ENCODE results near the gene LIME1.

The LIME1 gene, protein sequence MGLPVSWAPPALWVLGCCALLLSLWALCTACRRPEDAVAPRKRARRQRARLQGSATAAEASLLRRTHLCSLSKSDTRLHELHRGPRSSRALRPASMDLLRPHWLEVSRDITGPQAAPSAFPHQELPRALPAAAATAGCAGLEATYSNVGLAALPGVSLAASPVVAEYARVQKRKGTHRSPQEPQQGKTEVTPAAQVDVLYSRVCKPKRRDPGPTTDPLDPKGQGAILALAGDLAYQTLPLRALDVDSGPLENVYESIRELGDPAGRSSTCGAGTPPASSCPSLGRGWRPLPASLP

DNA sequence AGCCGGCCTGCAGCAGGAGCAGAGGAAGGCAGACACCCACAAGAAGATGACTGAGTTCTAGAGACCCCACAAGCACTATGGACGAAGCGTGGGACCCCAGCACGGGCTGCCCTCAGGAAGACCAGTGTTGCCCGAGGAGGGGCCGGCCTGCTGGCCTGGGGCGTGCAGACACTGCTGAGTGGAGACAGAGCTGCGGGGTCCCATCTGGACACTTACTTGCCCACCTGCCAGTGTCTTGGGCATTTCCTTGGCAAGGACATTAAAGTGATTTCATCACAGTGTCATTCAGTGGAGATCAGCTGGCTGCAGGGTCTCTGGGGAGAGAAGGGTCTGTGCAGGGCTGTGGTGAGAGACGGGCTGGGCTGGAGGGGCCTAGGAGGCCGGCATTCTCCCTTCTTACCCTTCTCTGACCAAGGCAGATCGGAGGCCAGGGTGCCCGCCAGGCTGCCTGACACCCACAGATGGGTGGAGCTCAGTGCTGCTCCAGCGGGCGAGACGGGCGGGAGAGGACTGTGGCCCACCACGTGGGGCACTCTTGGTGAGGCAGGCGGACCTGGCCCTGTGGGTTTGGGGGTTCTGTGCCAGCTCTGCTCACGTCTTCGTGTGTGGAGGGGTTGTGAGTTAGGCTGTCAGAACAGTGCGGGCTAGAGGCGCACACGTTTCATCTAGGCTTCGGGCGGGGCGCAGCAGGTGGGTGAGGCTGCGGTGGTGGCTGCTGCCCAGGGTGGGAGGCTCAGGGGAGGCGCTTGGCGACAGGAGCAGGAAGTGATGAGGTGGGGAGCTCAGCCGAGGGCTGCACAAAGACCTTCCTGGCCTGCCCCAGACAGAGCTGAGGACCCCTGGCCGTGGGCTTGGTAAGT, at the start of gene LIME1:
LIME1 (plus strand) TSS at position 806 of the 860 bp plus-strand sequence. CDS start 886 bp downstream, outside the sequence.
- DNase-seq = no peak

DNA sequence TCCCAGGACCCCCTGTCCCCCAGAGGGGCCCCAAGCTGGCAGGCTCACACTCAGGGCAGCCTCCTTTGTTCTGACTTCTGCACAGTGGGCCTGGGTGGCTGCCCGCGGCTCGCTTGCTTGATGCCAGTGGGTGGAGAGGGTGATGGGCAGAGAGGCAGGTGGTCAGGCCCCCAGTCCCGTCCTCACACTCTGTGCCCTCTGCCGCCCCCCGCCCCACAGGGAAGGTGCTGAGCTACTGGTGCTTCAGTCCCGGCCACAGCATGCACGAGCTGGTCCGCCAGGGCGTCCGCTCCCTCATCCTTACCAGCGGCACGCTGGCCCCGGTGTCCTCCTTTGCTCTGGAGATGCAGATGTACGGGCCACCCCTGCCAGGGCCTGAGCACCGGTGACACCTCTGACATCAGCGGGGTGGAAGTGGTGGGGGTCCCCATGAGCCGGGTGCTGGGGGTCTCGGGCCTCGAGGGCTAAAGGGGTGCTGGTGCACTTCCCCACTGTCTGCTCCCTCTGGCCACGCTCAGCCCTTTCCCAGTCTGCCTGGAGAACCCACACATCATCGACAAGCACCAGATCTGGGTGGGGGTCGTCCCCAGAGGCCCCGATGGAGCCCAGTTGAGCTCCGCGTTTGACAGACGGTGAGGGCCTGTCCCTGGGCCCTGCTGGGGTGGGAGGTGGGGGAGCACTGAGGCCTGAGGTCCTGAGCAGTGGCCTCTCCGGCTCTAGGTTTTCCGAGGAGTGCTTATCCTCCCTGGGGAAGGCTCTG, 48.9 kb upstream of the LIME1 start:
- no peak for DNase-seq

DNA sequence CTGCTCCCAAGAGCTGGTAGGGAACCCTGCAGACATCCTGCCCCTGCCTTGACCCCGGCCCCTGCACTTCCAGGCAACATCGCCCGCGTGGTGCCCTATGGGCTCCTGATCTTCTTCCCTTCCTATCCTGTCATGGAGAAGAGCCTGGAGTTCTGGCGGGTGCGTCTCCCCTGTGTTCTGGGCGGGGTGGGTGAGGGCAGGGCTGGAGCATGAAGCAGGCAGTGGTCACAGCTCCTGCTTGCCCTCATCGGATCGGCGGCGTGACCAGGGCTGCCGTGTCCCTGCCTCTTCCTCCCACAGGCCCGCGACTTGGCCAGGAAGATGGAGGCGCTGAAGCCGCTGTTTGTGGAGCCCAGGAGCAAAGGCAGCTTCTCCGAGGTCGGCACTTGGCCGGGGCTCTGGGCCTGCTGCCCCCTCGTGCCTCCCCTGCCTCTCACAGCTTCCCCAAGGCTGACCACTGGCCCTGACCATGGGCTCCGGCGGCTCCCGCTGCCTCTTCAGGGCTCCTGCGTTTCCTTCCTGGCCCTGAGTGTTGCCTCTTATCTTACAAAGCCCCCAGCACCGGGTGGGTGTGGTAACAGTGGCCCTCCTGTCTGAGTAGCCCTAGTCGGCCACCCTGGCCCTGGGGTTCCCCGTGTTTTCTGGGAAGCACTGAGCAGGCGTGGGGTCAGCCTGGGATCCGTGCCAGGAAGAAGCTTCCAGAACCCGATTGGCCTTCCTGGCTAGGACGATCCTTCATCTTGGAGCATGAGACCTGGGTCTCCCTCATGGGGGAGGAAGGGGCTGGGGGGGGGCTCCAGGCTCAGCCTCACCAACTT, 48.0 kb upstream of the LIME1 start:
- no peak for DNase-seq

DNA sequence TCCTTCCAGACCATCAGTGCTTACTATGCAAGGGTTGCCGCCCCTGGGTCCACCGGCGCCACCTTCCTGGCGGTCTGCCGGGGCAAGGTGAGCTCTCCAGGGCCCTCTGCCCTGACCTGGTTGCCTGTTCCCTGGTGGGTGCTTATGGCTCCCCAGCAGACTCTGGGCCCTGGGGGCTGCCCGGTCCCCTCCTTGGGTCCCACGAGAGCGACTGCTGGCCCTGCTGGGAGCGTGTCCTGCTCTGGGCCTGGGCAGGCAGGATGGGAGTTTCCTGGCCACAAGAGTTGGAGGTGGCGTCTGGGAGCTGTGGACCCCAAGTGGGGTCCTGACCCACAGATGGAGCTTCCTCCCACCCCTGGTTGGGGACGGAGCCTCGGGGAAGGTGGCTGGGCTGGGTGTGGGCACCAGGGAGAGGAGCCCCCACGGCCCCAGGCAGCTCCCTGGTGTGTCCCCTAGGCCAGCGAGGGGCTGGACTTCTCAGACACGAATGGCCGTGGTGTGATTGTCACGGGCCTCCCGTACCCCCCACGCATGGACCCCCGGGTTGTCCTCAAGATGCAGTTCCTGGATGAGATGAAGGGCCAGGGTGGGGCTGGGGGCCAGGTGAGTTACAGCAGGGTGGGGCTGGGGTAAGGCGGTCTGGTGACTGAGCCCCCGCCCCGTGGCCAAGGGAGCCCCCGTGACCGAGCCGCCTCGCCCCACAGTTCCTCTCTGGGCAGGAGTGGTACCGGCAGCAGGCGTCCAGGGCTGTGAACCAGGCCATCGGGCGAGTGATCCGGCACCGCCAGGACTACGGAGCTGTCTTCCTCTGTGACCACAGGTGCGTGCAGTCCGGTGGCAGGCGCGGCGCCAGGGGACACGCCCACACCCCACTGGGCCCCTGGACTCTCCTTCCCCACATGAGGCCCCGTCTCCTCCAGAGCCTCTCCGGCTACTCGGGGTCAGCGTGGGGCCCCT, 47.1 kb upstream of the LIME1 start:
- DNase-seq = no peak

DNA sequence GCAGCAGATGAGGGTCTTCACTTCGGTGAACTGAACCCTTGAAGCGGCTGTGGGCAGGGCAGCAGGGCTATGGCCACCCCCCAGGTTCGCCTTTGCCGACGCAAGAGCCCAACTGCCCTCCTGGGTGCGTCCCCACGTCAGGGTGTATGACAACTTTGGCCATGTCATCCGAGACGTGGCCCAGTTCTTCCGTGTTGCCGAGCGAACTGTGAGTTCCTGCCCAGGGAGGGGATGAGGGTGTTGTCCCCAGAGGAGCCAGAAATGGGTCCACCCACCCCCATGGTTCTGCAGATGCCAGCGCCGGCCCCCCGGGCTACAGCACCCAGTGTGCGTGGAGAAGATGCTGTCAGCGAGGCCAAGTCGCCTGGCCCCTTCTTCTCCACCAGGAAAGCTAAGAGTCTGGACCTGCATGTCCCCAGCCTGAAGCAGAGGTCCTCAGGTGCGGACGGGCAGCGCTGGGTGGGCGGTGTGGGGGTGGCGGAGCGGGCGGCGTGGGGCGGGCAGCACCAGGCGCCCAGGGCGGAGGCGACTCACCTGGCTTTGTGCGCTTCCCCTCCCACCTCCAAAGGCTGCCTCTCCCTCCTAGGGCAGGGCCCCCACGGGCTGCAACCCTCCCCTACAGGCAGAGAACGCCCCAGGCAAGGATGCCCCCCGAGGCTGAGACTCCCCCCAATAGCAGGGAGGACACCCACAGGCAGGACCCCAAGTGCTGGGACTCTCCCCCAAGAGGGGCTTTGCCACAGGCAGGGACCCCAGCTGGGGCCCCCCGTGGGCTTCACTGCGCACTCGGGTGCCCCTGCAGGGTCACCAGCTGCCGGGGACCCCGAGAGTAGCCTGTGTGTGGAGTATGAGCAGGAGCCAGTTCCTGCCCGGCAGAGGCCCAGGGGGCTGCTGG, 46.2 kb upstream of the LIME1 start:
- DNase-seq = no peak

DNA sequence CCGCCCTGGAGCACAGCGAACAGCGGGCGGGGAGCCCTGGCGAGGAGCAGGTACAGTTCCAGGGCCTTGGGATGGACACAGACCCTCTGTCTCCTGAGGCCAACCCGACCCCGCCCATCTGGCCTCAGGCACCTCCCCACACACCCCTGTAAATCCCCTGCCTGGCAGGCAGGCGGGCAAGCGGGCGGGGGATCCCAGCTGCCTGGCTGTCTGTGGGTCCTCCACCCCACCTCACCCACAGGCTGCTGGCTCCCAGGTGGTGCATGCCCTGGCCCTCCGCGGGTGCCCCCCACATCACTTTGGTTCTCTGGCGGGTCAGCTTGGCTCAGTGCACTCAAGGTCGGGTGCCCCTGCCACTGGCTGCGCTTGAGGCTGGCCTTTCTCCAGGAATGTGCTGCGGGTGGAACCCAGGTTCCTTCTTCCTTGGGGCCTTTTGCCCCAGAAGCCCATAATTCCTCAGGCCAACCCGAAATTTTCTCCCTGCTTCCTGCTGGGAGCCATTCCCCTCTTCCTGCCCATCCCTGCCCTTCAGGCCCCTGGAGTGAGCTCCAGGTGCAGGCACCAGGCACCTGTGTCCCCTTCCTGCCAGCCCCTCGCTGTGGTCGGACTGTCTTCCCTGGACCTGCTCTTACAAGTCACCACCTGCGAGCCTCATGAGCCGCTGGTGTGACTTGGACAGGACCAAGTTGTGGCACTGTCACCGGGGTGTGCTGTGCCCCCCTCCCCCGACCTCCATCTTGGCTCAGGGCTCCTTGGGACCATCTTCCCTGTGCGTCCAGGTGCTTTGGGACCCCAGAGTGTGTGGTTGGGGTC, 45.4 kb upstream of the LIME1 start:
- DNase-seq = no peak

DNA sequence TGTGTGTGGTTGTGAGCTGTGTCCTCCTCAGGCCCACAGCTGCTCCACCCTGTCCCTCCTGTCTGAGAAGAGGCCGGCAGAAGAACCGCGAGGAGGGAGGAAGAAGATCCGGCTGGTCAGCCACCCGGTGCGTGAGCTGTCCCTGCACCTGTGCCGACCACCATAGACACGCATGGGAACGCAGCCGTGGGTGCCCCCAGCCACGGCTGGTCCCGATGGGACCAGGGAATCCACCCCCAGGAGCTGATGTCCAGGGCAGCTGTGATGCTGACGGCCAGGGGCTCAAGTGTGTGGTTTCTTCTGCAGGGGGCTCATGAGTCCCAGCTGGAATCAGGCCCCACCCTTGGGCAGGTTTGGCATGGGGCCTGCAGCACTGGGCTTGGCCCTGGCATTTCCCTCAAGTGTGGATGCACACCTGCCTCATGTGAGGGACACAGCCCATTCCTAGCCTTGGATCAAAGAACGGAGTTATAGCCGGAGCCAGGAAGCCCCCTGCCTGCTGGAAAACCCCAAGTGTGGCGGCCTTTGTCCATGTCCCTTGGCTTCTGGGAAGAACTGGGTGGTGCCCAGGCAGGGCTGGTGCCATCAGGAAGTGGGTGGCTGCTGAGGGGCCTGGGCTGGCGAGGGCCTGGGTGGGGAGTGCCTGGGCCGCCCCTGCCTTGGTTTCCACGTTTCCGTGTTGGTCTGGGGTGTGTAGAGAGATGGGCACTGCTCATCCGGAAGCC, 44.6 kb upstream of the LIME1 start:
- no peak for DNase-seq

DNA sequence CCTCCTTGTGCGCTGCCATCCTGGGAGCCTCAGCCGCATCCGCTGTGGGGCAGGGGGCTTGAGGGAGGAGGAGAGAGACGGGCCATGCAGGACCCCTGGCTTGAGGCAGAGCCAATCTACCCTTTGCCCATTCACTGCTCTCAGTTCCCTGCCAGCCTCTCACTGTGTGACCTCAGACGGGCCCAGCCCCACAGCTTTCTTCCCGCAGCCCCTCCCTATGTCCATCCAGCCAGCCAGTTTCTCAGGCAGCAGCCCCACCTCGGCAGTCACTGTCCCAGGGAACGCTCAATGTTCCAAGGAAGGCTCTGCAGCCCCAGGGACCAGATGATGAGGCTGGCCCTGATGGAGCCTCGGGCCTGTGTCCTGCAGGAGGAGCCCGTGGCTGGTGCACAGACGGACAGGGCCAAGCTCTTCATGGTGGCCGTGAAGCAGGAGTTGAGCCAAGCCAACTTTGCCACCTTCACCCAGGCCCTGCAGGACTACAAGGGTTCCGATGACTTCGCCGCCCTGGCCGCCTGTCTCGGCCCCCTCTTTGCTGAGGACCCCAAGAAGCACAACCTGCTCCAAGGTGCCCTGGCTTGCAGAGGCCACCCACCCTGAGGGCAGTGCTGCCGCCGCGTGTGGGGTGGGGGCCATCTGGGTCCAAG, 43.9 kb upstream of the LIME1 start:
- no peak for DNase-seq

DNA sequence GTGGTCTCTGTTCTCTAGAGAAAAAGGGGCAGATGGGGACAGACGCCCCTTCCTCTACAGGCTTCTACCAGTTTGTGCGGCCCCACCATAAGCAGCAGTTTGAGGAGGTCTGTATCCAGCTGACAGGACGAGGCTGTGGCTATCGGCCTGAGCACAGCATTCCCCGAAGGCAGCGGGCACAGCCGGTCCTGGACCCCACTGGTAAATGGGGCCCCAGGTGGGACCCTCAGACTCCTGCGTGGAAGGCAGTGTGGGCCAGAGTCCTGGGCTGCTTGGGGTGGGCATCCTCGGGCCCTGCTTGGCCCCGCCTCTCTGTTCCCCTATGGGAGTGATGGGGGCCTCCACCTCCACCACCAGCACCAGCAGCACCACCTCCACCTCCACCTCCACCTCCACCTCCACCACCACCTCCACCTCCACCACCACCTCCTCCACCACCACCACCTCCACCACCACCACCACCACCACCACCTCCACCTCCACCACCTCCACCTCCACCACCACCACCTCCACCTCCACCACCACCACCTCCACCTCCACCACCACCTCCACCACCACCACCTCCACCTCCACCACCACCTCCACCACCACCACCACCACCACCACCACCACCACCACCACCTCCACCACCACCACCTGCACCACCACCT, 43.3 kb upstream of the LIME1 start:
- no peak for DNase-seq

DNA sequence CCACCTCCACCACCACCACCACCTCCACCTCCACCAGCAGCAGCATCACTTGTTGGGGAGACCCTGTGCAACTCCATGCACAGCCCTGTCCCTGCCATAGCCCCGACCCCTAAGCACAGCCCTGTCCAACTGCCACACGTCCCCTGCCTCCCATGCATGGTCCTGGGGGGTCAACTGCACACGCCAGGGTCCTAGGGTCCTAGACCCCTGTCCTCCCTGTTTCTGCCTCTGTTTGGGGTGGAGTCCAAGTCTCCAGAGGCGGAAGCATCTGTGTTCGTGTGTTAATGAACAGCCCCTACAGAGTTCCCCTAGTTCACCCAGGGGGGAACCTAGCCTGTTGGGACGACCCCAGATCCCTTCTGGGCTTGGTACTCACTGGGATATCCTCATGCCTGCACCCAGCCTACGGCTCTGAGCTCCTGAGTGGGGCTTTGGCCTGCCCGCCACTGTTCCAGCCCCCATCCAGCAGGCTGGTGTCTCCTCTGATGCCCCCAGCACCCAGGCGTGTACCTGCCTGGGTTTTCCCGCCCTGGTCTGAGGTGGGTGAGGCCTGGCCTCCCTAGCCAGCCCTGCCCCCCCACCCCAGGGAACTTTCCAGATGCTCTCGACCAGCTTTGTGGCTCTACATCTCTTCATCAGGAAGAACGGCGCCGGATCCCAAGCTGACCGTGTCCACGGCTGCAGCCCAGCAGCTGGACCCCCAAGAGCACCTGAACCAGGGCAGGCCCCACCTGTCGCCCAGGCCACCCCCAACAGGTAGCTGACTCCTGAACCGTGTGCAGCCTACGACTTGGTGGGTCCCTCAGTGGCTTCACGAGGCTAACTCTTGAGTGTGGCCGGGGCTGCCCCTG, 42.5 kb upstream of the LIME1 start:
- DNase-seq = no peak

DNA sequence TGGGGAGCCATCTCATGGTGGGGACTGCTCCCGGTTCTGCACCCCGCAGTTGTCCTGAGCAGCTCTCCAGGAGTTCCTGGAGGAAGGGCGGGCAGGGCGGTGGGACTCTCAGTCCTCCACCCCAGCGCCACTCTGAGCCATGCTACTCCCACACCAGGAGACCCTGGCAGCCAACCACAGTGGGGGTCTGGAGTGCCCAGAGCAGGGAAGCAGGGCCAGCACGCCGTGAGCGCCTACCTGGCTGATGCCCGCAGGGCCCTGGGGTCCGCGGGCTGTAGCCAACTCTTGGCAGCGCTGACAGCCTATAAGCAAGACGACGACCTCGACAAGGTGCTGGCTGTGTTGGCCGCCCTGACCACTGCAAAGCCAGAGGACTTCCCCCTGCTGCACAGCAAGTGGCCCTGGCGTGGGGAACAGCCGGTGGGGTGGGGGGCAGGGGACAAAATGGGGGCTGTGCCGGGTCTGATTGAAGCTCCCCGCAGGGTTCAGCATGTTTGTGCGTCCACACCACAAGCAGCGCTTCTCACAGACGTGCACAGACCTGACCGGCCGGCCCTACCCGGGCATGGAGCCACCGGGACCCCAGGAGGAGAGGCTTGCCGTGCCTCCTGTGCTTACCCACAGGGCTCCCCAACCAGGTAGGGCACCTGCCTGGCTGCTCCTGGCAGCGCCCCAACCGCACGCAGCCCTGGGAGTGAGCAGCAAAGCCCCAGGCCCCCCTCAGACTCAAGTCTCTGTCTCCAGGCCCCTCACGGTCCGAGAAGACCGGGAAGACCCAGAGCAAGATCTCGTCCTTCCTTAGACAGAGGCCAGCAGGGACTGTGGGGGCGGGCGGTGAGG, 41.7 kb upstream of the LIME1 start:
- DNase-seq = no peak

DNA sequence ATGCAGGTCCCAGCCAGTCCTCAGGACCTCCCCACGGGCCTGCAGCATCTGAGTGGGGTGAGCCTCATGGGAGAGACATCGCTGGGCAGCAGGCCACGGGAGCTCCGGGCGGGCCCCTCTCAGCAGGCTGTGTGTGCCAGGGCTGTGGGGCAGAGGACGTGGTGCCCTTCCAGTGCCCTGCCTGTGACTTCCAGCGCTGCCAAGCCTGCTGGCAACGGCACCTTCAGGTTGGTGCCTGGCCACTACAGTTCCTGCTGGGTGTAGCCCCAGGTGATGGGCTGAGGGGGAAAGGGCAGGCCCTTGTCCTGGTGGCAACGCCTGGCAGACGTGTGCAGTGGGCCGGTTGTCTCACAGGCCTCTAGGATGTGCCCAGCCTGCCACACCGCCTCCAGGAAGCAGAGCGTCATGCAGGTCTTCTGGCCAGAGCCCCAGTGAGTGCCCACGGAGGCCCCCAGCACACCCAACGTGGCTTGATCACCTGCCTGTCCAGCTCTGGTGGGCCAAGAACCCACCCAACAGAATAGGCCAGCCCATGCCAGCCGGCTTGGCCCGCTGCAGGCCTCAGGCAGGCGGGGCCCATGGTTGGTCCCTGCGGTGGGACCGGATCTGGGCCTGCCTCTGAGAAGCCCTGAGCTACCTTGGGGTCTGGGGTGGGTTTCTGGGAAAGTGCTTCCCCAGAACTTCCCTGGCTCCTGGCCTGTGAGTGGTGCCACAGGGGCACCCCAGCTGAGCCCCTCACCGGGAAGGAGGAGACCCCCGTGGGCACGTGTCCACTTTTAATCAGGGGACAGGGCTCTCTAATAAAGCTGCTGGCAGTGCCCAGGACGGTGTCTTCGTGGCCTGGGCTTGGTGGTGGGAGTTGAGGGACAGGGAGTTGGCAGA, 40.8 kb upstream of the LIME1 start:
- DNase-seq = no peak

DNA sequence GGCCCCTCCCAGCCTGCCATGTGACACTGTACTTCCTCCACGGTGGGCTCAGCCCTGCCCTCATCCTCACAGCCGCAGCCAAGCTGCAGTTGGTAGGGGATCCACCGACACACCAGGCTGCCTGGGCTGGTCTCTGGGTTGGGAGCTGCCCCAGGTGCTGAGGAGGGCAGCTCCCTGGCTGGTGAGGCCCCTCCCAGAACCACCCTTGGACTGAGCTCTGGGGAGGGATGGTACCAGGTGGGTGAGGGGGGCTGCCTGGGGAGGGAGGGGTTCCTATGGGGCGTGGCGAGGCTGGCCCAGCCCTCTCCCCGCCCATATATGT, 40.2 kb upstream of the LIME1 start:
- DNase-seq = no peak

DNA sequence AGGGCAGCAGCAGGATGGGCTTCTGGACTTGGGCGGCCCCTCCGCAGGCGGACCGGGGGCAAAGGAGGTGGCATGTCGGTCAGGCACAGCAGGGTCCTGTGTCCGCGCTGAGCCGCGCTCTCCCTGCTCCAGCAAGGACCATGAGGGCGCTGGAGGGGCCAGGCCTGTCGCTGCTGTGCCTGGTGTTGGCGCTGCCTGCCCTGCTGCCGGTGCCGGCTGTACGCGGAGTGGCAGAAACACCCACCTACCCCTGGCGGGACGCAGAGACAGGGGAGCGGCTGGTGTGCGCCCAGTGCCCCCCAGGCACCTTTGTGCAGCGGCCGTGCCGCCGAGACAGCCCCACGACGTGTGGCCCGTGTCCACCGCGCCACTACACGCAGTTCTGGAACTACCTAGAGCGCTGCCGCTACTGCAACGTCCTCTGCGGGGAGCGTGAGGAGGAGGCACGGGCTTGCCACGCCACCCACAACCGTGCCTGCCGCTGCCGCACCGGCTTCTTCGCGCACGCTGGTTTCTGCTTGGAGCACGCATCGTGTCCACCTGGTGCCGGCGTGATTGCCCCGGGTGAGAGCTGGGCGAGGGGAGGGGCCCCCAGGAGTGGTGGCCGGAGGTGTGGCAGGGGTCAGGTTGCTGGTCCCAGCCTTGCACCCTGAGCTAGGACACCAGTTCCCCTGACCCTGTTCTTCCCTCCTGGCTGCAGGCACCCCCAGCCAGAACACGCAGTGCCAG, 39.7 kb upstream of the LIME1 start, which contains the start of gene TNFRSF6B:
TNFRSF6B (plus strand) TSS at position 25 of the 729 bp plus-strand sequence; CDS start at position 141, 116 bp downstream.
- DNase-seq = no peak

Data from GF-D8 (cell line).